ENCODE measurements around the gene THSD7B.

The THSD7B gene

GRCh38 chr2:137379186-137379585 is 613.8 kb downstream of the THSD7B start:
- DNase-seq (ENCODE audit: low read depth in 2 of 2) = no peak

DNA sequence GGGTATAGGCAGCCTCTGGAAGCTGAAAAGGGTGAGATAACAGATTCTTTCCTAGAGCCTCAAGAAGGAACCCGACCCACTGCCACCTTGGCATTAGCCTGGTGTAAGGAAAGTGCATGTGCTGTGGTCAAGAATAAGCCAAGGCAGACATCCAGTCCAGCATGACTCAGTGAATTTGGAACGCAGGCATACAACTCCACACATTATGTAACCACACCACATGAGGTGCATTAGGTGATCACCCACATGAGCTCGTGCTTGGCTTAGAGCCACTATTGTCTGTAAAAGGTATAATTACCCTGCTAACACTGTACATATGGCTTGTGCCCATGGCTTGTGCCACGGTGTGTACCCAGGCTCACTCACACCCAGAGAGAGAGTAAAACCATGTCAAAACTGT is 615.3 kb downstream of the THSD7B start:
- no peak for DNase-seq (ENCODE audit: low read depth in 2 of 2)

- no peak for DNase-seq (ENCODE audit: low read depth in 2 of 2)
Observed at GRCh38 chr2:137381731-137382130, 616.4 kb downstream of the THSD7B start.

- no peak for DNase-seq (ENCODE audit: low read depth in 2 of 2)
Observed at GRCh38 chr2:137383391-137383790, 618.0 kb downstream of the THSD7B start.

DNA sequence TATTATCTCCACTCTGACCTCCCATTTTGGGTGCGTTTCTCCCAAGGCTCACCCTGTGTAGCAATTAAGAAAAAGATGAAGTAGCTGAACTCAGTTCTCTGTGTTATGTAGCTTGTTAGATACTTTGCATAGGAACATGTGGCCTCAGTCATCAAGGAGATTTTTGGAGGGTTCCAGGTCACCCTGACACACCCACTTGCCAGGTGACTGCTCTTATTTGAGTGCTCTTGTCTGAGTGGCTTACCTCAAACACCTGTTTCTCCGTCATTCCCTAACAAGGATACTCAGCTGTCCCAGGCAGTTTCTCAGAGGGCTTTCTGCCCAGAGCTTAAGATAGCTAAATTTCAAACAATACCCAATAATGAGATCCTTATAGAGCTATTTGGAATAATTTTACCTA is 621.7 kb downstream of the THSD7B start:
- no peak for DNase-seq (ENCODE audit: low read depth in 2 of 2)

DNA sequence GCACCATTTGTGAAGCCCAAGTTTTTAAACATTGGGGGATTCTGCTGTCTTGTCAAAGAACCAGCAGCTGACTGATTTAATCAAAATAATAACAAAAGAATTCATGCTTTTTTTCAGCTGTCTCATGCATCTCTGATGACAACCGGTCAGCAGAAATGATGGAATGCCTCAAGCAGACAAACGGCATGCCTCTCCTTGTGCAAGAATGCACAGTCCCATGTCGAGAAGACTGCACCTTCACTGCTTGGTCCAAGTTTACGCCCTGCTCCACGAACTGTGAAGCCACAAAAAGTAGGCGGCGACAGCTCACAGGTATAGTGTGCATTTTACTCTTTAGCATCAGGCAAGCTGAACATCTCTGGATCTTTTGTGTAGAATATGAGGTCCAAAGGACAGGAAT is 640.2 kb downstream of the THSD7B start:
- no peak for DNase-seq (ENCODE audit: low read depth in 2 of 2)

DNA sequence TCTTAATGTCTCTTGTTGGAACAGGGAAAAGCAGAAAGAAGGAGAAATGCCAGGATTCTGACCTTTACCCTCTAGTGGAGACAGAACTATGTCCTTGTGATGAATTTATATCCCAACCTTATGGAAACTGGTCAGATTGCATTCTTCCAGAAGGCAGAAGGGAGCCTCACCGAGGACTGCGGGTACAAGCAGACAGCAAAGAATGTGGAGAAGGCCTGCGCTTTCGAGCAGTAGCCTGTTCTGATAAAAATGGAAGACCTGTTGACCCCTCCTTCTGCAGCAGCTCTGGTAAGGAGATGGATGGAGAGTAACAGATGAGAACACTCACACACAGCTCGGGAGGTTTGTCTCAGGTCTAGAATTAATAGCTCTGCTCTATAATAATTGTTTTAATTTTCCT is 646.2 kb downstream of the THSD7B start:
- DNase-seq (ENCODE audit: low read depth in 2 of 2) = no peak

DNA sequence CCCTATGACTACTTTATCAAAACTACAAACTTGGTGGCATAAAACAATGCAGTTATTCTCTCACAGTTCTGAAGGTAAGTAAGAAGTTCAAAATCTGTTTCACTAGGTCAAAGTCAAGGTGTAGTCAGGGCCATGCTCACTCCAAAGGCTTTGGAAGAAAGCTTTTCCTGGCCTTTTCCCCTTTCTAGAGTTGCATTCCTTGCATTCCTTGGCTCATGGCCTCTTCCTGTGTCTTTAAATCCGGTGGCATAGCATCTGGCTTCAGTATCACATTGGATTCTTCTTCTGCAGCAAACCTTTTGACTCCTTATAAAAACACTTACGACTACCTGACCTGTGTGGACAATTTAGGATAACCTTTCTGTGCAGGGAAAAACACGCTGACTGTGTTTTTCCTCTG is 655.4 kb downstream of the THSD7B start:
- no peak for DNase-seq (ENCODE audit: low read depth in 2 of 2)

DNA sequence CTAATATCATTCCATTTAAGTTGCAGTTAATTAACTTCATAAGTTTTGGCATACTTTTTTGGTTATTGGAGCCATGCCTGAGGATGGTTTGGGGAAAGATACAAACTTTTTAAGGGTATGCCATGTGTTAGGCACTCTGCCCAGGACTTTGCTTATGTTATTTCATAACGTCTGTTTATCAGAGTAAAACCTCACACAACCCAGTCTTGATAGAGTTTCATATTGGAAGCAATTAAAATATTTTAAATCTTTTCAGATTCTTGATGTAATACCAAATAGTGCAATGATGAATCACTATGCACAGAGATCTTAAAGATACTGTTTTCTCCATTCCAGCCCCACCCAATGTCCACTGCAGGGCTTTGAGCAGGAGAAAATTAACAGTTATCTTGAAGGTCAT is 669.8 kb downstream of the THSD7B start:
- no peak for DNase-seq (ENCODE audit: low read depth in 2 of 2)

GRCh38 chr2:137437386-137437785 is 672.0 kb downstream of the THSD7B start:
- no peak for DNase-seq (ENCODE audit: low read depth in 2 of 2)

- no peak for DNase-seq (ENCODE audit: low read depth in 2 of 2)
Observed at GRCh38 chr2:137444970-137445369, 679.6 kb downstream of the THSD7B start.

DNA sequence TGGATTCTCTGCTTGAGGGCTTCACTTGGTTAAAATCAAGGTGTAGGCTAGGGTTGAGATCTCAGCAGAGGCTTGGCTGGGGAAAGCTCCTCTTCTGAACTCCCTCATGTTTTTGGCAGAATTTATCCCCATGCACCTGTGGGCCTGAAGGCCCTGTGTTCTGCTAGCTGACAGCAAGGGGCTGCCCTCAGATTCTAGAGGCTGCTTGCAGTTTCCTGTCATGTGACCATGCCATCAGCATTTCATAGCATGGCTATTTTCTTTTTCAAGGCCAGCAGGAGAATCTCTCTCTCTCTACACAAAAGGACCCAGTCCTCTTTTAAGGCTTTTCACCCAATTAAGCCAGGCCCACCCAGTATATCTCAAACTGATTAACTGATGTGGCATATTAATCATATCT is 684.1 kb downstream of the THSD7B start:
- no peak for DNase-seq (ENCODE audit: low read depth in 2 of 2)

DNA sequence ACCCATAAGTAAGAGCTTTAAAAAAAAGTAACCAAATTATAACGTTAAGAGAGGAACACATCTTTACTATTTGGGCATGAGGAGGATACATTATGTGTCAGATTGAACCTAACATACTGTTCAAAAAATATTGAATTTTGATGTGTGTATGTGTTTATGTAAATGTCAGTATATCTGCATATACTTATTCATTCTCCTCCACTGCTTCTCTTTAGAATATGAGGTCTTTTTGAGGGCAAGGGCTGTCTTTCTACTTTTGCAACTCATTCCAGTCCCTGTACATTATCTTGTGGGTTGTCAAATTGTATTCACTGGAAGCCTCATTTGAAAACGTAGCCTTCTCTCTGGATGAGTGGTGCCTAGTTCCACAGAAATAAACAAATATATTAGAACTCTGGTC is 689.5 kb downstream of the THSD7B start:
- DNase-seq (ENCODE audit: low read depth in 2 of 2) = no peak

- DNase-seq (ENCODE audit: low read depth in 2 of 2) = peak in 1 of 2 experiments; percentile 2
Observed at GRCh38 chr2:137467246-137467862, 702.0 kb downstream of the THSD7B start.

GRCh38 chr2:137493261-137493660 is 727.9 kb downstream of the THSD7B start:
- no peak for DNase-seq (ENCODE audit: low read depth in 2 of 2)

- no peak for DNase-seq (ENCODE audit: low read depth in 2 of 2)
Observed at GRCh38 chr2:137500599-137500998, 735.3 kb downstream of the THSD7B start.

GRCh38 chr2:137507237-137507636 is 741.9 kb downstream of the THSD7B start:
- DNase-seq (ENCODE audit: low read depth in 2 of 2) = no peak

DNA sequence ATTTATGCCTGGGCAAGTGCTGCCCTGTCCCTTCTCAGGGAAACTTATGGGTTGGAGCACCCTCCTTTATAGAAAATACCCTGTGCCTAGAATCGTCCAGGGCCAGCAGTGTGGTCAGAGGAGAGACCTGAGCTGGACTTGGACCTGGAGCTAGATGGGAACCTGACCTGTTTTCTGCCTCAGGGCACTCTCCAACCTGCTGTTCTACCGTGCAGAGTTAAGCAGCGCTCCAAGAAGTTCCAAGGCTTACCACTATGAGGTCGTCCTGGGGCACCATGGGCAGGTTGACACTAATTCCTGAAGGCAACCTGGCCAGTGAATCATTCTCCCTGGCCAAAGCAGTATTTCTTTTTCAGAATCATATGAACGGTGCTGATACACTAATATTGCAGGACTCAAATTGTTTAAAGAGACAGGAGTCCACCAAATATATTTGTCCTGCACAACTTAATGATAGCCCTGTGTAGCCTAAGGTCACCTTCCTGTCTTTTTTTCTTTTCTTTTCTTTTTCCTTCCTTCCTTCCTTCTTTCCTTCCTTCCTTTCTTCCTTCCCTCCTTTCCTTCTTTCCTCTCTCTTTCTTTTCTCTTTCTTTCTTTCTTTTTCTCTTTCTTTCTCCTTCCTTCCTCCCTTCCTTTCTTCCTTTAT is 743.5 kb downstream of the THSD7B start:
- DNase-seq (ENCODE audit: low read depth in 2 of 2) = no peak

DNA sequence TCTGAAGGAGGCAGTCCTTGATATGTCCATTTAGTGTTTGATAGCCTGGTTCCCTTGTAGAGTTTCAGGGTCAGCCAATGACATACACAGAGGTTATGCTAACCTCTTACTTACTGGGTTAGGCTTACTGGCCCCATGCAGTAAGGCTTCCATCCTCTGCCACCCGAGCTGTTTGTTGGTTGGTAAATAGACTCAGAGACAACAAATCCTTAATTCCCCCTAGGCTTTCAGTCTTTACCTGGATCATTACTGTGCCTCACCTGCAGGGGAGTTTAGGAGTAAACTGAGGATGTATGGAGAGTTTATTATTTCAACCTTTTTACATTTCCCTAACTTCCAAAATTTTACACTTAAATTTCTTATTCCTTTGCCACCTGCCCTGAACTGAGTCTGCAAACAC is 746.2 kb downstream of the THSD7B start:
- DNase-seq (ENCODE audit: low read depth in 2 of 2) = no peak

DNA sequence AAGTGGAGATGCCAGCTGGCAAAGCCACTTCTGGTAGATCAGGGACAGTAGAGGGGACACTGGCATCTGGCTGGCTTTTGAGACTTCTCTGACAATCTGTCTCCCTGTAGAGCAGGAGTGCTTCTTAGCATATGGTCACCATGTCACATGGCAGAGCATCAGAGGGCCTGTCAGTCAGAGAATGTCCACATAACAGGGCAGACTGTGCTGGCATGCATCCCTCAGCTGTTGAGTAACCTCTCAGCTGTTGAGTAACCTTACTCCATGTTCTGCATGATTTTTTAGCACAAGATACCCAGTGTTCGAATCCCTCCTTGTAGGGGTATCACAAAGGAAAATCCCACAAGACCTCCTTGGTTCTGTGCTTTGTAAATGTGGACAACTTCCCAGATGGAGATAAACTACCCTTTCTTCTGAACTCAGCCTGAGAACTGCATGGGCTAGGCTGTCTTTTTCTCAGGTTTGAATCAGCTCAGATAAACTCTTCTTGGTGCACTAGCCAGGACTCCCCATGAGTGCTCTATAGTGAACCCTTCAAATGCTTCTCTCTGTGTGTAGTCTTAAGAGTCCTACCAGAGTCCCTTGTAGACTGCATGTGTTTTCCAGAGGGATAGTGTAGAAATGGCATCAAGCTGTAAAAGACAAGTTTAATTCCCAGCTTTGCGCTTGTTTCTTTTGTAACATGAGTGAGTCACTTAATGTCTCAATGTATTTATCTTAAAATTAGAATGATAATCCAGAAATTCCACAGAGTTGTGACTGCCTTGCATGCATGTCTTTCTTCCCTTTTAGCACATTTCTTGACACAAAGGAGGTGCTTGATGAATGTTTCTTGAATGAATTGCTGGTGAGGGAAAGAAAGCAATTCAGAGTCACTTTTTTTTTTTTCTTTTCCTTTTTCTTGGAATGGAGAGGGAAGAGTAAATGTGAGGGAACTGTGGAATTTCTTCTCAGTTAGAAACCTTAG is 756.6 kb downstream of the THSD7B start:
- DNase-seq (ENCODE audit: low read depth in 2 of 2) = no peak

DNA sequence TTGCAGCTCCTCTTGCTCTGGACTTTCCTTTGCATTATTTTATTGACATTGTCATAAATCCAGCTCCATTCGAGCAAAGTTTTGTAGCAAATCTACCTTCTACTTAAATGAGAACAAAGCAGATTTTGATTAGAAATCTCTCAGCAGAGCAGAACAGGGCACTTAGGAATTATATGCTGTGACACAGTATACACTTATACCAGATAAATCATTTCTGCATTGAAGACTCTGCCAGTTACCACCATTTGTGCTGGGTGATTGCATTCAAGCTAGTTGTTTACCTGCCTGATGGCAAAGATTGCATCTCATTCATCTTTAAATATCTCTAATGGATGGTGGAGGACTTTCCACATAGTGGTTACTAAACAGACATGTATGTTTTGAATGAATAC is 757.3 kb downstream of the THSD7B start:
- DNase-seq (ENCODE audit: low read depth in 2 of 2) = no peak

GRCh38 chr2:137523931-137524330 is 758.6 kb downstream of the THSD7B start:
- DNase-seq (ENCODE audit: low read depth in 2 of 2) = no peak

DNA sequence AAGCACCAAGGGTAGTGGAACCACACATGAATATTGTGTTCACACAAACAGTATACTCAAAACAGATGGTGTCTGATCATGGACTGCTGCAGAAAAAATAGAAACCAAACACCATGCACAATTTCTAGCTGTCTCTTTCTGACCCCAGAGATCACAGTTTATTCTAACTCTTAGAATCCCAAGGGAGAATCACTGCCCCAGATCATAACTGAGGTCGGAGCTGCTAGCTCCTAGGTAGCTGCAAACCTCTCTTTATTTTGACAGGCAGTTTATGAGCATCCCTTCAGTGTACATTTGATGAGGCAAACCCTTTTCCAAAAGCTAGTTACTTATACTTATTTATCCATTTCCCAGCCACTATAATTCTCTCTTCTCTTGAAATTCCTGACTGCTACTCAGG is 759.8 kb downstream of the THSD7B start:
- no peak for DNase-seq (ENCODE audit: low read depth in 2 of 2)

Data from stimulated activated CD4-positive, alpha-beta T cell treated with anti-CD3 and anti-CD28 coated beads, Interleukin-12 subunit alpha, Interleukin-12 subunit beta, amount 100 ng/mL, for 24 hours (primary cell).